Smooth muscle cell of bladder (primary cell): ENCODE measurements around the gene KIAA0040. TPM values are rescaled to one million over a fixed set of nuclear protein-coding genes. Genes with fewer than 3 reads are reported as not detected.

Experiments
- total RNA-seq: library from RNA; depleted of rRNA; stranded (reverse); fragments of >200 nt; gene quantifications from 2 replicates; pipeline ENCODE4 v1.2.3, GENCODE V29; 2014

Gene KIAA0040
- under 0.01 and 0.14 TPM in 2 replicates for total RNA-seq

DNA sequence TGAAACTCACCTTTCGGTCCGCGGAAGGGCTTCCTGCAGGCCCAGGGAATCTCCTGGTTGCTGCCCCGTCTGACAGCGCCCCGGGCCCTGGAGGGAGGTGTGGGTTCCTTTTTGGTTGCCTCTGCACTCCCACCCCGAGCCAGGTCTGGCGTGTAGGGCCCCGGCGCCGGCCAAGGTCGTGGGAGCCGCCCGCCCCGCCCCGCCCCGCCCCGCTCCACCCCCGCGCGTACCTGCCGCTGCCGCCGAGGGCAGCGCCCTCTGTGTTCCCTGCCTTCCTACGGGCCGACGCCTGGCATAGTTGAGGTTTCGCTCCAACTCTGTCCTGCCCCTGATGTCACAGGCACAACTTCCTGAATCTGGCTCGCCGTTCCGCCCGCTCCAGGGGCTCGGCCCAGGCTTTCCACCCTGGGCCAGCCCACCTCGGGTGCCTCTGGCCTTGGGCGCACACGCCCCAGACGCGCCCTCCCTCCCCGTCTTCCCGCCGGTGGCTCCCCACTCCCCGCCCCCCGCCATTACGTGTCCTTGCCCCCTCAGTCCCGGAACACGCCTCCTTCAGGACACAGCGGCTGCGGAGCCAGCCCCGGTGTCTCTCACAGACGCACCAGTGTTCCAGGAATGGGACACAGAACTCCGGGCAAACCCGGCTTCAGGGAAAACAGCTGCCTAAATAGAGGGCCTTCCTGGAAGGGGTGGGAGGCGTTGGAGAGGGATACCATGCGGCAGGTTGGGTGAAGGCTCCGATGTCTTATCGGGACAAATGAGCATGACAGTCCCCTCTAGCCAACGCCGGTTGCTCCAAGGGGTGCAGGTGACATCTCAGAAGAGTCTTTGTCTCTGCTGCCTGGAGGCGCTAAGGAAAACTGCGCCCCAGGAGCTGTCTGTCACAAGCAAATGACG is at the start of gene KIAA0040:
KIAA0040 (minus strand) TSS at position 147 of the 897 bp plus-strand sequence. CDS start 31,763 bp downstream, outside the sequence.

Other genes starting within 250 kb of the KIAA0040 start
- gene CACYBP, start 192.8 kb downstream of the KIAA0040 start, total RNA-seq = 156 and 253 TPM in 2 replicates
- gene MRPS14, start 169.4 kb downstream of the KIAA0040 start, total RNA-seq = 29.2 and 29.3 TPM in 2 replicates
- gene TNN, start 124.9 kb downstream of the KIAA0040 start, total RNA-seq = not detected in 2 replicates